ENCODE results near the gene SP1.

The SP1 gene

DNA sequence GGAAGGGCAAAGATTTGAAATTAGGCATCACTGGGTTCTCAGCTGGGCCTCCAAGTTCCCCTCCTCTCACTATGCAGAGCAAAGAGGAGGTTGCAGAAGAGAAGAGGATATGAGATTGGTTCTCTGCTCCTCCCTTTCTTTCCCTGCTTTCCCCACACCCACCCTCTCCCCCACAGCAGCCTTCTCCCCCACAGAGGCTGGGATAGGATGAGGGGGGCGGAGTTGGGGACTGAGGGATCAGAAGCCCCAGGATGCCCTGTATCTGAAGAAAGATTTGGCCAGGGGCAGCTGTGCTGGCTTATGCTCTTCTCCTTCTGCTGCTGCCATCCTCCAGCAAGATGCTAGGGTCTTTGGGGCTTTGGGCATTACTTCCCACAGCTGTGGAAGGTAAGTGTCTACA, 43.6 kb downstream of the SP1 start, which contains the start of gene AMHR2:
TSS of gene AMHR2 (plus strand) at position 259 of the 400 bp plus-strand sequence. CDS start at position 339, 80 bp downstream.
- TF ChIP-seq GATA2 (IDR thresholded peaks at IDR 0.05; ENCODE audit: low read depth, low read length) (no peak), GATA3 (IDR thresholded peaks at IDR 0.05; ENCODE audit: low read depth, low read length) (no peak)

DNA sequence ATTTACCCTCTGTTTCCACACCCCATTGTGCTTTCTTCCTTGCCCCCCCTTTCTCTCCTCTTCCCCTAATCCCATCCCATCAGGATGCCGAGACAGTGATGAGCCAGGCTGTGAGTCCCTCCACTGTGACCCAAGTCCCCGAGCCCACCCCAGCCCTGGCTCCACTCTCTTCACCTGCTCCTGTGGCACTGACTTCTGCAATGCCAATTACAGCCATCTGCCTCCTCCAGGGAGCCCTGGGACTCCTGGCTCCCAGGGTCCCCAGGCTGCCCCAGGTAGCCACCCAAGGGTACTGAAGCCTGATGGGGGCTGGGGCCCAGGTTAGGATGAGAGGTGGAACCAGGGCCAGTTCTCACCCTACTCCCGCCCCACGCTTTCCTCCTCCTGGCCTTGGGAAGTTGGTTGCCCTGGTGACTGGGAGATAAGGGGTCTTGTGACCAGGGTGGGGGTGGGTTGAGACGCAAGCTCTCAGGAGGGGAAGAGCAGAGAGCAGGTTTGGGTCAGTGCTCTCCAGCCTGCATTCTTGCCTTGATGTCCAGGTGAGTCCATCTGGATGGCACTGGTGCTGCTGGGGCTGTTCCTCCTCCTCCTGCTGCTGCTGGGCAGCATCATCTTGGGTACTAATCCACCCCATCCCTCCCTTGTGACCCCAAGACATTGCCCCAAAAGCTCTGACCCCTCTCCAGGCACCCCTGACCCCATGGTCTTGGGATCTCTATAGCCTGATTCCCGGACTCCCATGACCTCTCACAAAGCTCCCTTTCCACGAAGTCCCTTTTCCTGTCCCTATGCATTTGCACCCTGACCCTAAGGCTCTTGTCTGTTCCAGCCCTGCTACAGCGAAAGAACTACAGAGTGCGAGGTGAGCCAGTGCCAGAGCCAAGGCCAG, 44.9 kb downstream of the SP1 start:
- no peak for TF ChIP-seq GATA3 (IDR thresholded peaks at IDR 0.05; ENCODE audit: low read depth, low read length)

DNA sequence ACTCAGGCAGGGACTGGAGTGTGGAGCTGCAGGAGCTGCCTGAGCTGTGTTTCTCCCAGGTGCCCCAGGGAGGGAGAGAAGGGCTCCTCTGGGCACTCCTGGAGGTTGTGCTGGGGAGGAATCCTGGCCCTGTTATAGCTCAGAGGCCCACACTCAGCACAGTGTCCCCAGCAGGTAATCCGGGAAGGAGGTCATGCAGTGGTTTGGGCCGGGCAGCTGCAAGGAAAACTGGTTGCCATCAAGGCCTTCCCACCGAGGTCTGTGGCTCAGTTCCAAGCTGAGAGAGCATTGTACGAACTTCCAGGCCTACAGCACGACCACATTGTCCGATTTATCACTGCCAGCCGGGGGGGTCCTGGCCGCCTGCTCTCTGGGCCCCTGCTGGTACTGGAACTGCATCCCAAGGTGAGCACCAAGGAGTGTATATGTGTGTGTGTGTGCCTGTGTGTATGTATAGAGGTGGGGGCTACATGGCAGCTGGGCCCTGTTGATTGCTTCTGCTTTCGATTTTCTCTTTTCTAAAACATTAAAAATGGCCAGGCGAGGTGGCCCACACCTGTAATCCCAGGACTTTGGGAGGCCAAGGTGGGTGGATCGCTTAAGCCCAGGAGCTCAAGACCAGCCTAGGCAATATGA, 45.7 kb downstream of the SP1 start:
- TF ChIP-seq GATA3 (IDR thresholded peaks at IDR 0.05; ENCODE audit: low read depth, low read length): no peak
- no peak for TF ChIP-seq GATA2 (IDR thresholded peaks at IDR 0.05; ENCODE audit: low read depth, low read length)

DNA sequence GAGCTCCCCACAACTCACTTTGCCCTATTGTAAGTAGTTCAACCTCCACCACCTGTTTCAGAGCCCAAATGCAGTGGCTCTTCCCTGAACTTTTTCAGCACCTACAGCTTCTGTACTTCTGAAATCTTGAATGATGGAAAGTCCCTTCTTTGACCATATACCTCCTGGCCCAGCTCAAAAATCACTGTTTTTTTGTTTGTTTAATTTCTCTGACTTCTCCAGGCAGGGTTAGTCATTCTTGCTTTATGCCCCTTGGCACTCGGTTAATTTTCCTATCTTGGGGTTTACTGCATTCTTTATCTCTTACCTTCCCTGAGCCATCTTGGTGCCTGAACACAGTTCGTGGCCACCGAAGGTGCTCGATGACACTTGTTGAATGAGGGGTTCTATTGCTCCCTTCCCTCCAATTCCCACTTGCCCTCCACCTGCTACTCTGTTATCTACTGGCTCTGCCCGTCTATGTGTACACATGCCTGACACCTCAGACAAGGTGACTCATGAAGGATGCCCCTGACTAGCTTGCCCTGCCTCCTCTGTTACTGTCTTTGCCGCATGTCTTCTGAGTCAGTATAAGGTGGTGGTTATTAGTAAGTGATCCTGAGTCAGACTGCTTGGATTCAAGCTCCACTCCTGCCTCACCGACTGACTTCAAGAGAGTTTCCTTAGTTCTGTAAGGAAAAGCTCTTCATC, 48.1 kb downstream of the SP1 start:
- no peak for TF ChIP-seq GATA2 (IDR thresholded peaks at IDR 0.05; ENCODE audit: low read depth, low read length)
- TF ChIP-seq GATA3 (IDR thresholded peaks at IDR 0.05; ENCODE audit: low read depth, low read length): no peak

DNA sequence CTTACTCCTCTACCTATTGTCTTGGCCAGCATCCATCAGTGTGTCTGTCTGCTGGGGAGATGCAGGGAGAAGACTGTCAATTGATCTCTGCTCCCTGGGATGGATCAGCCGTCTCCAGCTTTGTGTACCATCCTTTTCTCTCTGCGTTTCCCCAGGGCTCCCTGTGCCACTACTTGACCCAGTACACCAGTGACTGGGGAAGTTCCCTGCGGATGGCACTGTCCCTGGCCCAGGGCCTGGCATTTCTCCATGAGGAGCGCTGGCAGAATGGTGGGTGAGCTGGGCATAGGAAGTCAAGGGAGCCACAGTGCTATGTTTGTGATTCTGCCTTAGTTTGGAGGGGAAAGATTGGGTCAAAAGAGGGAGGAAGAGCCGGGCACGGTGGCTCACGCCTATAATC, 48.8 kb downstream of the SP1 start:
- TF ChIP-seq GATA2 (IDR thresholded peaks at IDR 0.05; ENCODE audit: low read depth, low read length) (no peak), GATA3 (IDR thresholded peaks at IDR 0.05; ENCODE audit: low read depth, low read length) (no peak)

DNA sequence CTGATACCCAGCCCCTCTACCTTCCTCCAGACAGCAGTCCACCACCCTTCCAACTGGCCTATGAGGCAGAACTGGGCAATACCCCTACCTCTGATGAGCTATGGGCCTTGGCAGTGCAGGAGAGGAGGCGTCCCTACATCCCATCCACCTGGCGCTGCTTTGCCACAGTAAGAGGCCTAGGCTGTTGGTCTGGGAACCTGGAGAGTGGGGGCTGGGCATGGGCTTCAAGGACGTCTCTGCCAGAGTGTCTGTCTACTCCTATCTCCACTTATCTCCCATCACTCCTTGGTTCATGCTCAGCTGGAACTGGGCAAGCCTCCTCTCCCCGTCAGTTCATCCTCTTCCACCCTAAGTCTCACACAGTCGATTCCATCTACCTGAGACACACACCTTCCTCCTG, 50.1 kb downstream of the SP1 start:
- TF ChIP-seq GATA2 (IDR thresholded peaks at IDR 0.05; ENCODE audit: low read depth, low read length) (no peak), GATA3 (IDR thresholded peaks at IDR 0.05; ENCODE audit: low read depth, low read length) (no peak)

DNA sequence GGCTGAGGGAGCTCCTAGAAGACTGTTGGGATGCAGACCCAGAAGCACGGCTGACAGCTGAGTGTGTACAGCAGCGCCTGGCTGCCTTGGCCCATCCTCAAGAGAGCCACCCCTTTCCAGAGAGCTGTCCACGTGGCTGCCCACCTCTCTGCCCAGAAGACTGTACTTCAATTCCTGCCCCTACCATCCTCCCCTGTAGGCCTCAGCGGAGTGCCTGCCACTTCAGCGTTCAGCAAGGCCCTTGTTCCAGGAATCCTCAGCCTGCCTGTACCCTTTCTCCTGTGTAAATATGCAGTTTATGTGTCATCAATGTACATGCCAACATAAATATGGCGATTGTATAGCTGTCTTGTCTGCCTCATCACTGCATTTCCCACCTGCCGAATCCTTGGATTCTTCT, 51.2 kb downstream of the SP1 start:
- TF ChIP-seq GATA3 (IDR thresholded peaks at IDR 0.05; ENCODE audit: low read depth, low read length) (no peak), GATA2 (IDR thresholded peaks at IDR 0.05; ENCODE audit: low read depth, low read length) (no peak)

DNA sequence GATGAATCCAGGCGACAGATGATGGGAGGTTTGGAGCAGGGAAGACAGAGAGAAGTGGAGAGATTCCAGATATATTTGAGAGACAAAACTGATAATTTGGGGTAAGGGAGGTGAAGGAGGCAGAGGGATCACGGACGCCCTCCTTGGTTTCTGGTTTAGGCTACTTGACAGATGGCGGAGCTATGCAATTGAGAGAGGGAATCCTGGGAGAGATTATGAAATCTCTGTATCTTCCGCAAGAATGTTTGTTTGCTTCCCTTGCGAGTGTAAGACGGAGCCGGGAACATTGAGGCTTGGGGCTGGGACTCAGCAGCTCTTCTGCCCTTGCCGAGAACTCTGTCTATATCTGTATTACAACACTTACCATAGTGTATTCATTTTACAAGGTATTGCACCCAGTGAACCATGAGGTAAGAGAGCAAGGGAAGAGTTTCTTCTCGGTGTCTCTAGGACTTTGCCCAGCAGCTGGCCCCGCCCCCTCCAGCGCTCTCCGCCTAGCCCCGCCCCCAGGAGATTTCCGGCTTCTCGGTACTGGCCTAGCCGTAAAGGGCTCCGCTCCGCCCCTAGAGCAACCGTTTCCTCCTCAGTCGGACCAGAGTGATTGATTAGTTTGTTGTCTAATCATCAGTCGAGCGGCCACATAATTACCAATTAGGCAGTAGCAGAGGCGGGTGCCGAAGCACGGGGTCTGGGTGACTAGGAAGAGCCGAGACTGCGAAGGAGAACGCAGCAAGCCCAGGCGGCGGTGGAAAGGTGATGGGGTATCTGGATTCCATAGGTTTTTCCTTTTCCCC, 61.3 kb downstream of the SP1 start, which contains the start of gene PRR13:
TSS of gene PRR13 (plus strand) at position 695 of the 794 bp plus-strand sequence. CDS start 981 bp downstream, outside the sequence.
- TF ChIP-seq GATA2 (IDR thresholded peaks at IDR 0.05; ENCODE audit: low read depth, low read length) (no peak), GATA3 (IDR thresholded peaks at IDR 0.05; ENCODE audit: low read depth, low read length) (no peak)

DNA sequence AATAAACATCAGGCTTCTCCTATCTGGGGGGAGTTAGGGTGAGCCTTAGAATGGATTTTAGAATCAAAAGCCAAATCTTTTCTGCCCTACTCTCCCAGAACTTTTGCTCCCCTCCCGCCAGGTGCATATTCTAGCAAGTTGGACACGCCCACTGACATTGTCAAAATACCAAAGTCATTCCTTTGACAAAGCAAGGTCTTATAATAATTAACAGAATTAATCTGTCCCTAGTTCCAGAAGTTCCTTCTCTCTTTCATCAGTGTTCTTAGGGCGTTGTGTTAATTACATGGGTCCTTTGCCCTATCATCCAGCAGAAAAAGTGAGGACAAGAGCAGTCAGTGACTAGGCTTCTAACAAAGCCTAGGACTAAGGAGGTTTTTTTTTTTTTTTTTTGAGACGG, 64.0 kb downstream of the SP1 start:
- TF ChIP-seq GATA3 (IDR thresholded peaks at IDR 0.05; ENCODE audit: low read depth, low read length): no peak
- TF ChIP-seq GATA2 (IDR thresholded peaks at IDR 0.05; ENCODE audit: low read depth, low read length): no peak

DNA sequence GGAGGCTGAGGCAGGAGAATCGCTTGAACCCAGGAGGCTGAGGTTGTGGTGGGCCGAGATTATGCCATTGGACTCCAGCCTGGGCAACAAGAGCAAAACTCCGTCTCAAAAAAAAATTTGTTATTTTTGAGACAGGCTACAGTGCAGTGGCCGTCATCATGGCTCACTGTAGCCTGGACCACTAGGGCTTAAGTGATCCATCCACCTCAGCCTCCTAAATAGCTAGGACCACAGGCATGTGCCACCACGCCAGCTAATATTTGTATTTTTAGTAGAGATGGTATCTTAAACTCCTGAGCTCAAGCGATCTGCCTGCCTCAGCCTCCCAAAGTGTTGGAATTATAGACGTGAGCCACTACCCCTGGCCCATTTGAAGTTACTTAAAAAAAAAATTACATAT, 71.0 kb downstream of the SP1 start:
- TF ChIP-seq GATA2 (IDR thresholded peaks at IDR 0.05; ENCODE audit: low read depth, low read length): no peak
- TF ChIP-seq GATA3 (IDR thresholded peaks at IDR 0.05; ENCODE audit: low read depth, low read length): no peak

DNA sequence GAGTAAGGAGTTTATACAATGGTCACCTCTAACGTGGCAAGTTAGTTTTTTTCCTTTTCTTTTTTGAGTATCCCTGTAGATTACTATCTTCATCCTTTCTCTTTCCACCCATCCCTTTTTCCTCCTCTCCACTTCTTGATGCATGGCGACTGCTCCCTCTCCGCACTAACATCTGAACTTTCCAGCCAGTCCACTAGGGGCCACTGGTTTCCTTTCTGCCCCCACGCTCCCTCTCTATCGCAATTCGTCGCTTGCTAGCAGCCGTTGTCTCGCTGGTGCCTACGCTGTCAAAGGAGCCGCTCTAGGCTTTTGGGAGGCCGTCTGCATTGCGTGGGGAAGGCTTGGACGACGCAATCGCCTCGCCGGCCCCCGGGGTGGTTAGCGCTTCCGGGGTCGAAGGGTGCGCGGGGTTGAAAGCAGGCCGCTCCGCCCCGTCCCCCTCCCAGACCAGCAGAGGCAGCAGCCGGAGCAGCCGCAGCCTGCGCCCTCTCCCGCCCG, 71.7 kb downstream of the SP1 start, which contains the start of gene PCBP2:
TSS of gene PCBP2 (plus strand) at position 442 of the 498 bp plus-strand sequence. CDS start 2,699 bp downstream, outside the sequence.
- TF ChIP-seq GATA2 (IDR thresholded peaks at IDR 0.05; ENCODE audit: low read depth, low read length) (peak; percentile 65), GATA3 (IDR thresholded peaks at IDR 0.05; ENCODE audit: low read depth, low read length) (no peak)

DNA sequence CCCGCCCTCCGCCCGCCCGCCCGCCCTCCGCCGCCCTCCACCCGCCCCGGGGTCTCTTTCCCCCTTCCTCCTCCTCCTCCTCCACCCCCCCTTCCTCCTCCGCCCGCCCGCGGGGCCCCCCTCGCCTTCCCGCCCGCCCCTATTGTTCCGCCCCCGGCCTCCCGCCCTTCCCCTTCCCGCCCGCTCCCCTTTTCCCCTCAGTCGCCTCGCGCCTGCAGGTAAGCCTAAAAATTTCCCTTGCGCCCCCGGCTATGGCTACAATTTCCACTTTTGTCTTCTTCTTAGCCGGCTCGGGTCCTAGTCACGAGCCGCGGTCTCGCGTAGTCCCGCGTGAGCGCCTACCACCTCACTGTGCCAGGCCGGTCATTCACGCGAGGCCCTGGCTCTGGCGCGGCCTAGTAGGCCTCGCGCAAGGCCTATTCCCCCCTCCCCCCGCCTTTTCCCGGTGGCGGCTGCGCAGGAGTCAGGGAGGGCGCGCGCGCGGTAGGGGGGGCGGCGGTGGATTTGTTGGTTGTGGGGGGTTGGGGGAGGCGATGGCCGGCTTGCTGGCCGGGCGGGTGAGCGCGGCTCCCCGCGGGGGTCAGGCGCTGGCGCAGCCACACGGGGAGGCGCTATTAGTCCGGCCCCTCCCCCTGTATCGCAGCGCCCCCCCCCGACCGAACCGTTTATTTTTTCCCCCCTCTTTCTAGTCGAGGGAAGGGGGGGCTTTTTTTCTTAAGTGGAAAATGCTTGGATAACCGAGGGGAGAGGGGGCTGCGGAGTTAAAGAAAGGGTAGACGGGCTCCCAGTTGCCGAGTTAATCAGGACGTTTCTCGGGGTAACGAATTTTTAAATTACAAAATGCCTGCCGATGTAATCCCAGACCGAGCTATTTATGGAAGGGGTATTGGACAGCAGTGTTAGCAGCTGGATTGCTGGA, 72.4 kb downstream of the SP1 start:
- TF ChIP-seq GATA3 (IDR thresholded peaks at IDR 0.05; ENCODE audit: low read depth, low read length) (no peak), GATA2 (IDR thresholded peaks at IDR 0.05; ENCODE audit: low read depth, low read length) (no peak)

Data from SH-SY5Y (cell line).